Progenitor cell of endocrine pancreas (in vitro differentiated cells): Measurements from ENCODE around the gene NHERF2. TPM values are rescaled to one million over a fixed set of nuclear protein-coding genes. Genes with fewer than 3 reads are reported as not detected.

Experiments used
- DNase-seq: peaks from one replicate; pipeline ENCODE4 v3.0.0; 2021; ENCODE audit warnings: low spot score; ENCODE audit not compliant: unreplicated experiment
- H3K27ac Mint-ChIP-seq: 2 replicates; pipeline ENCODE4 v1.8.0; 2021; ENCODE audit warnings: mild to moderate bottlenecking, moderate library complexity, mixed read lengths
- H3K27me3 Mint-ChIP-seq: 2 replicates; pipeline ENCODE4 v1.8.0; 2021; ENCODE audit warnings: mixed read lengths
- H3K36me3 Mint-ChIP-seq: 2 replicates; pipeline ENCODE4 v1.8.0; 2022; ENCODE audit warnings: mixed read lengths; ENCODE audit not compliant: insufficient read depth
- H3K4me1 Mint-ChIP-seq: 2 replicates; pipeline ENCODE4 v1.8.0; 2021; ENCODE audit warnings: low read depth, mixed read lengths
- H3K4me3 Mint-ChIP-seq: 2 replicates; pipeline ENCODE4 v1.8.0; 2021; ENCODE audit warnings: low read depth, mild to moderate bottlenecking, moderate library complexity, mixed read lengths
- H3K9me3 Mint-ChIP-seq: 2 replicates; pipeline ENCODE4 v1.8.0; 2021; ENCODE audit warnings: low read depth, mixed read lengths
- CTCF ChIP-seq: fragments of 200-600 bp; sonication (generic); IDR thresholded peaks from one replicate; pipeline ENCODE4 v1.5.0; 2021; ENCODE audit warnings: antibody characterized with exemption, mild to moderate bottlenecking; ENCODE audit not compliant: unreplicated experiment
- total RNA-seq: library from RNA; stranded (reverse); gene quantifications from 2 replicates; pipeline ENCODE4 v1.2.1, GENCODE V29; 2021

The NHERF2 gene
- total RNA-seq, 1 donor from 2014 or later, result 8.4 TPM

DNA sequence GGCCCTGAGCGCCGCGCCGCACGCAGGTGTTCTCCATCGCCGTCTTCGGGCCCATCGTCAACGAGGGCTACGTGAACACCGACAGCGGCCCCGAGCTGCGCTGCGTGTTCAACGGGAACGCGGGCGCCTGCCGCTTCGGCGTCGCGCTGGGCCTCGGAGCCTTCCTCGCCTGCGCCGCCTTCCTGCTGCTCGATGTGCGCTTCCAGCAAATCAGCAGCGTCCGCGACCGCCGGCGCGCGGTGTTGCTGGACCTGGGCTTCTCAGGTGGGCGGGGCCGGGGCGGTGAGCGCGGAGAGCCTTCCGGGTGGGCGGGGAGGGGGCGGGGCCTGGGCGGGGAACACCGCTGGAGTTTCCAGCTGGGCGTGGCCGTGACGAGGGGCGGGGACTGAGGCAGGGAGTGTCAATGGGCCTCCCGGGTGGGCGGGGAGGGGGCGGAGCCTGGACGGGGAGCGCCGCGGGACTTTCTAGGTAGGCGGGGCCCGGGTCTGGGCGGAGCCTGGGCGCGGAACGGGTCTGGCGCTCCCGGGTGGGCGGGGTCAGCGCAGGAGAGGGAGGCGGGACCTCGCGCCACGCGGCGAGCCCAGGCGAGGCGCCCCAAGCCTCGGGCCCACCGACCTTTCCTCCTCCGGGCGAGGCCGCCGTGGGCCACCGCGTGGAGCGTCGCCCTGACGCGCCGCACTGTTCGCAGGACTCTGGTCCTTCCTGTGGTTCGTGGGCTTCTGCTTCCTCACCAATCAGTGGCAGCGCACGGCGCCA lies 34.6 kb upstream of the NHERF2 start:
- no peak for TF ChIP-seq CTCF
- Mint-ChIP-seq H3K9me3 (no peaks in the 10 kb centered on the region), H3K4me1 (peaks cover 2% of the 10 kb centered on the region), H3K4me3 (no peak overlapping the region), H3K27ac (no peak overlapping the region), H3K36me3 (no peaks in the 10 kb centered on the region), H3K27me3 (peaks cover 32% of the 10 kb centered on the region)
- DNase-seq, result peak; percentile 57

GRCh38 chr16:1992704-1993317 lies 33.9 kb upstream of the NHERF2 start:
- Mint-ChIP-seq H3K27me3 (peaks cover 32% of the 10 kb centered on the region), H3K36me3 (peaks cover 2% of the 10 kb centered on the region), H3K4me3 (no peak overlapping the region), H3K9me3 (no peaks in the 10 kb centered on the region), H3K4me1 (peaks cover 2% of the 10 kb centered on the region), H3K27ac (no peak overlapping the region)
- TF ChIP-seq CTCF, result no peak
- no peak for DNase-seq

- Mint-ChIP-seq H3K4me3 (no peak overlapping the region), H3K27ac (no peak overlapping the region), H3K36me3 (peaks cover 4% of the 10 kb centered on the region), H3K9me3 (no peaks in the 10 kb centered on the region), H3K27me3 (peaks cover 26% of the 10 kb centered on the region), H3K4me1 (peaks cover 2% of the 10 kb centered on the region)
- no peak for DNase-seq
- TF ChIP-seq CTCF, result no peak
Measured at GRCh38 chr16:1993731-1994131, 33.0 kb upstream of the NHERF2 start.

- Mint-ChIP-seq H3K36me3 (peaks cover 6% of the 10 kb centered on the region), H3K9me3 (no peaks in the 10 kb centered on the region), H3K27me3 (peaks cover 8% of the 10 kb centered on the region), H3K27ac (no peak overlapping the region), H3K4me1 (no peaks in the 10 kb centered on the region), H3K4me3 (no peak overlapping the region)
- DNase-seq, result no peak
- TF ChIP-seq CTCF, result no peak
Measured at GRCh38 chr16:1997494-1998359, 29.0 kb upstream of the NHERF2 start.

DNA sequence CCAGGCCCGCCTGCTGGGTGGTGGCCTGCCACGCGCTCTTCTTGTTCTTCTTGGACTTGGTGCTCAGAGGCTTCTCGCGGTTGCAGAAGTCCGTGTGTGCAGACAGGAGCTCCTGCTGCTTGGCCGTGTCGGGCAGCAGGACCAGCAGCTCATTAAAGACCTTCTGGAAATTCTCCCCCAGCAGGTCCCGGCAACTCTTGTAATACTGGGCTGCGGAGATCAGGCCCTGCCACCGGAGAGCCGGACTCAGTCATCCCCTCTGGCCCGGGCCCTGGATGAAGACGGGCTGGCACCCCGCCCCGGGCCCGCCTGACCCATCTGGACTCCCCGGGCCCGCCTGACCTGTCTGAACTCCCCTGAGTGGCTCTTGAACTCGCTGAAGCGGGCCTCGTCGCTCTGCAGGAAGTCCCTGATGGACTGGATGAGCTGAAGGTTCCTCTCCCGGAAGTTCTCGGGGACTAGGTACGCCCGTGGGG lies 28.3 kb upstream of the NHERF2 start:
- DNase-seq, result no peak
- Mint-ChIP-seq H3K27ac (no peak overlapping the region), H3K4me1 (no peaks in the 10 kb centered on the region), H3K9me3 (no peaks in the 10 kb centered on the region), H3K4me3 (no peak overlapping the region), H3K27me3 (peaks cover 7% of the 10 kb centered on the region), H3K36me3 (peaks cover 6% of the 10 kb centered on the region)
- no peak for TF ChIP-seq CTCF
